ENCODE measurements around the gene PSTPIP1. TPM values are rescaled to one million over a fixed set of nuclear protein-coding genes. Genes with fewer than 3 reads are reported as not detected.
A peak's percentile ranks its signal among the peaks of the same experiment; 100 is the strongest.

Gene PSTPIP1
- total RNA-seq, 2 experiments from 2014 or later, result 1.5 to 27.4 TPM

GRCh38 chr15:77070495-77071304, 75.8 kb downstream of the PSTPIP1 start, which contains the start of gene TSPAN3:
Gene TSPAN3 (minus strand): TSS chr15:77071109. CDS start chr15:77070954, 155 bp downstream.
- Histone ChIP-seq H2AFZ (ENCODE audit: low read length) (peak within 1 kb of the TSS; percentile 97), H3K4me1 (ENCODE audit: insufficient read depth, low read length, poor library complexity, severe bottlenecking) (peaks cover 25% of the 10 kb centered on the region), H3K4me3 (ENCODE audit: low read depth, low read length, poor library complexity, severe bottlenecking) (peak within 1 kb of the TSS; percentile 71), H4K20me1 (ENCODE audit: insufficient read depth, low read length) (0 out of 2 replicates have a peak, but pooled peaks cover 4% of the 10 kb centered on the region), H3K79me2 (ENCODE audit: insufficient read depth, low read depth, low read length) (no peaks in the 10 kb centered on the region; the same call in 1 of the 2 replicates), H3K27ac (ENCODE audit: low read depth, low read length, poor library complexity, severe bottlenecking) (no peak within 1 kb of the TSS), H3K4me2 (ENCODE audit: low read length) (peak within 1 kb of the TSS; percentile 91), H3K9me2 (ENCODE audit: insufficient read depth, low read length) (no peaks in the 10 kb centered on the region), H3K9me3 (ENCODE audit: low read length) (no peaks in the 10 kb centered on the region), H3K36me3 (ENCODE audit: insufficient read depth, low read length) (no peaks in the 10 kb centered on the region)
- TF ChIP-seq CTCF (conservative IDR thresholded peaks at IDR 0.05; ENCODE audit: low read length) (no peak), EZH2phosphoT487 (IDR thresholded peaks at IDR 0.05; ENCODE audit: borderline replicate concordance, low read depth, low read length) (no peak)
- CTCF ChIA-PET (ENCODE audit: unreplicated experiment), result no interaction called here
- POLR2A ChIA-PET, result interaction anchor here (1.1 kb wide), 1 partner anchor 10 kb away, joined by 4 read pairs; no protein-coding TSS in a partner anchor
- intact Hi-C loops (cut with micrococcal nuclease; ENCODE audit: unreplicated experiment), result no loop called here
- DNase-seq (ENCODE audit: low spot score), result peak; percentile 94
- BruUV-seq (replicated peaks), result no TSS peak

GRCh38 chr15:77071305-77072223, 76.6 kb downstream of the PSTPIP1 start:
- BruUV-seq (replicated peaks), result no TSS peak
- H3K4me1 ChIP-seq (ENCODE audit: insufficient read depth, low read length, poor library complexity, severe bottlenecking), result peaks cover 25% of the 10 kb centered on the region
- ChIA-PET POLR2A (interaction anchor here (1.1 kb wide), 1 partner anchor 11 kb away, joined by 4 read pairs; no protein-coding TSS in a partner anchor), CTCF (ENCODE audit: unreplicated experiment) (no interaction called here)
- peak overlapping the region; percentile 91 for H3K4me2 ChIP-seq (ENCODE audit: low read length)
- no peaks in the 10 kb centered on the region for H3K9me3 ChIP-seq (ENCODE audit: low read length)
- no peaks in the 10 kb centered on the region for H3K9me2 ChIP-seq (ENCODE audit: insufficient read depth, low read length)
- DNase-seq (ENCODE audit: low spot score), result no peak
- H3K27ac ChIP-seq (ENCODE audit: low read depth, low read length, poor library complexity, severe bottlenecking), result no peak overlapping the region
- H3K79me2 ChIP-seq (ENCODE audit: insufficient read depth, low read depth, low read length), result no peaks in the 10 kb centered on the region; the same call in 1 of the 2 replicates
- H4K20me1 ChIP-seq (ENCODE audit: insufficient read depth, low read length), result 0 out of 2 replicates have a peak, but pooled peaks cover 4% of the 10 kb centered on the region
- TF ChIP-seq EZH2phosphoT487 (IDR thresholded peaks at IDR 0.05; ENCODE audit: borderline replicate concordance, low read depth, low read length), result no peak
- intact Hi-C loops (cut with micrococcal nuclease; ENCODE audit: unreplicated experiment), result no loop called here
- H3K4me3 ChIP-seq (ENCODE audit: low read depth, low read length, poor library complexity, severe bottlenecking), result peak overlapping the region; percentile 71
- H2AFZ ChIP-seq (ENCODE audit: low read length), result peak overlapping the region; percentile 97
- H3K36me3 ChIP-seq (ENCODE audit: insufficient read depth, low read length), result no peaks in the 10 kb centered on the region

GRCh38 chr15:77074350-77074749, 79.4 kb downstream of the PSTPIP1 start:
- Histone ChIP-seq H4K20me1 (ENCODE audit: insufficient read depth, low read length) (0 out of 2 replicates have a peak, but pooled peaks cover 4% of the 10 kb centered on the region), H3K36me3 (ENCODE audit: insufficient read depth, low read length) (no peaks in the 10 kb centered on the region), H3K9me3 (ENCODE audit: low read length) (no peaks in the 10 kb centered on the region), H3K4me1 (ENCODE audit: insufficient read depth, low read length, poor library complexity, severe bottlenecking) (peaks cover 15% of the 10 kb centered on the region), H3K9me2 (ENCODE audit: insufficient read depth, low read length) (no peaks in the 10 kb centered on the region), H3K27ac (ENCODE audit: low read depth, low read length, poor library complexity, severe bottlenecking) (no peak overlapping the region), H2AFZ (ENCODE audit: low read length) (no peak overlapping the region), H3K4me3 (ENCODE audit: low read depth, low read length, poor library complexity, severe bottlenecking) (no peak overlapping the region), H3K79me2 (ENCODE audit: insufficient read depth, low read depth, low read length) (no peaks in the 10 kb centered on the region), H3K4me2 (ENCODE audit: low read length) (no peak overlapping the region)
- POLR2A ChIA-PET, result no interaction called here
- CTCF ChIA-PET (ENCODE audit: unreplicated experiment), result no interaction called here
- no peak for DNase-seq (ENCODE audit: low spot score)
- intact Hi-C loops (cut with micrococcal nuclease; ENCODE audit: unreplicated experiment), result no loop called here
- TF ChIP-seq EZH2phosphoT487 (IDR thresholded peaks at IDR 0.05; ENCODE audit: borderline replicate concordance, low read depth, low read length) (no peak), CTCF (conservative IDR thresholded peaks at IDR 0.05; ENCODE audit: low read length) (no peak)
- no TSS peak for BruUV-seq (replicated peaks)

Data from OCI-LY7 (cell line).